NCI-H69 (cell line): ENCODE data around the gene ATP8A1.
"Not testable (repeated sequence)": the region's sequence is repeated elsewhere in the genome, so short reads cannot be mapped to it uniquely, and the experiment has no call there.

ENCODE experiments used
- DNase-seq: peaks from one replicate; lab custom pipeline; 2025; lab: John Stamatoyannopoulos, UW

The ATP8A1 gene

DNA sequence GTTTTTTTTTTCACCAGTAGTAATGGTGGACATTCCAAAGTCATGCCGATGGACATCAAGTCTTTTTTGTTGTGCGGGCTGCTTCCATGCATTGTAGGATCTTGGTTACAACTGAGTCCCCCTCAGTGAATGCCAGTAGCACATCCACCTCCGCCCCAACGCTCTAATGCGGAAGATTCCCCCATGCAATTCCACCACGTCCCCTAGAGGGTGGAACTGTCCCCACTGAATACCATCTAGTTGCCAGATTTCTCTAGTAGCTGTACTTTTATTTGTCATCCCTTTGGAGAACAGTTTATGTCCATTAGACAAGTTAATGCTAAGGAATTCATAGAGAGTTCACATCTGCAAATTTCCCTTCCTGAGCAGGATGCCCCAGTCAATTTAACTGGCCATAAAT is 252.9 kb downstream of the ATP8A1 start:
- DNase-seq: no peak

DNA sequence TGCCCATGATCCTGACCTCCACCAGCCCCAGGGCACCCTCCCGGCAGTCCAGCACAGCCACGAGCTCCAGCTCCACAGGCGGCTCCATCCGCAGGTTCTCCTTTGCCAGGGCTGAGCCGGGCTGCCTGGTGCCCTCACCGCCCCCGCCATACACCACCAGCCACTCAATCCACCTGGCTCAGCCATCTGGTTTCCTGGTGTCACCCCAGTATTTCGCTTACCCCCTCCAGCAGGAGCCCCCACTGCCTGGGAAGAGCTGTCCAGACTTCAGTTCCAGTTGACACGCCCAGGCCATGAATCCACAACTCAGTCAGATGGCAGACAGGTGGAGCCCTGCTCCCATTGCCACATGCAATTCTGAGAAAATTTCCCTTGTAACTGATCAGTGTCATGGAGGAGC is 255.7 kb downstream of the ATP8A1 start:
- no peak for DNase-seq

DNA sequence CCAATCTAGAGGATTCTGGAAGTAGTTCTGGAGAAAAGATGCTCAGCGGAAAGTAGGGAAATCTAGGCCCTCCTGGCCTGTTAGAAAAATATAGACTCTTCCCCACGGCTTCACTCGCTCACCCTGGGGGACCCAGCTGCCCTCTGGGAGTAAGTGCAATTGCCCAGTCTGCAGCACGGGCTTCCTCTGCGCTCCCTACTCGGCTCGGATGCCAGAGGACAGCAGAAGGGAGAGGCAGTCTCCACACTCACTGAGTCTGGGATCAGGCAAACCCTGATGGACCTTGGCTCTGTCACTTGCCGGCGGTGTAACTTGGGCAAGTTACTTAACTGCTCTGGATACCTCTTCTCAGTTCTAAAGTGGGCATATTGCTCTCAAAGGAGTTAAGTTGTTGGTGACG is 257.5 kb downstream of the ATP8A1 start:
- DNase-seq: no peak

DNA sequence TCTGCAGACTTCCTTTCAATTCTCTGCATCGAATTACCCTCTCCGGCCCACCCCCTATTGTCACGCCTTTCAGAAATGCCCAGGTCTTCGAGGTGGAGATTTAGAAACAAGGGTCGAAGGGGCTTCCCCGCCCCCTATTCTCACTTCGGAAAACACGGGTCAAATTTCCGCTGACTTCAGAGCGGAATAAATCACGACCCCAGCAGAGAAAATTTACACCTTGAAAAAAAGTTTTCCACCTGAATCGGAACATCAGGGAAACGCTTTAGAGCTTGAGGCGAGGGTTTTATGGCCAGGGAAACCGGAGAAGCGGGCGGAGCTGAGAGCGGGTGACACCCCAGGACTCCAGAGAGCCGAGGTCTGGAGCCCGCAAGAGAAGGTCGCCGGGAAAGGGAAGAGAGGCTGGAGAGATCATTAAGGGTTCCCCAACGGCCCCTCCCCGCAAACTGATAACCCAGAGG is 258.0 kb downstream of the ATP8A1 start:
- DNase-seq: no peak

DNA sequence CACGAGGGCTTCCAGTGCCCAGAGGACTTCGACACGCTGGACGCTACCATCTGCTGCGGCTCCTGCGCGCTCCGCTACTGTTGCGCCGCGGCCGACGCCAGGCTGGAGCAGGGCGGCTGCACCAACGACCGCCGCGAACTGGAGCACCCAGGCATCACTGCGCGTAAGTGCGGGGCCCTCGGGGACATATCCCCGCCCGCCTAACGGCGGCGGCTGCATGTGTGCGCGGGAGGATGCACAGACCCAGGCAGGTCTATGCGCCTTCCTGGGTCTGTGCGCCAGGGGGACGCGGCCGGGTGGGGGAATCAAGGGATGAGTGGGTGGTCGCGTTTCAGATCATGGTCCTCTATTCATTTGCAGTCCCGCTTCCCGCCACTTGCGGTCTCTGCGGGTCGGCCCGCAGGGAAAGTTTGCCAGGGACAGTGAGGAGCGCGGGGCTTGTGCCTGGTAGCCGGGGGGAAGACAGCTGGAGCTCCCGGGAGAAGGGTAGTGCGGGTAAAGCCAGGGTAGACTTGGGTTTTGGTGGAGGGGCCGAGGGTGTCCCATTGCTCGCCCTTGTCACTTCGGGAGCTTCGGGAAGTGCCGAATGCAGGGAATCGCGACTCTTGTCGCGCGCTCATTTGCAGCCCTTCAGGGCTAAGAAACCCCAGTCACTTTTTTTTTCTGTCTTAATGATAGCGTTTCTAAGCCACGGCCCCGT is 258.6 kb downstream of the ATP8A1 start:
- DNase-seq: no peak

DNA sequence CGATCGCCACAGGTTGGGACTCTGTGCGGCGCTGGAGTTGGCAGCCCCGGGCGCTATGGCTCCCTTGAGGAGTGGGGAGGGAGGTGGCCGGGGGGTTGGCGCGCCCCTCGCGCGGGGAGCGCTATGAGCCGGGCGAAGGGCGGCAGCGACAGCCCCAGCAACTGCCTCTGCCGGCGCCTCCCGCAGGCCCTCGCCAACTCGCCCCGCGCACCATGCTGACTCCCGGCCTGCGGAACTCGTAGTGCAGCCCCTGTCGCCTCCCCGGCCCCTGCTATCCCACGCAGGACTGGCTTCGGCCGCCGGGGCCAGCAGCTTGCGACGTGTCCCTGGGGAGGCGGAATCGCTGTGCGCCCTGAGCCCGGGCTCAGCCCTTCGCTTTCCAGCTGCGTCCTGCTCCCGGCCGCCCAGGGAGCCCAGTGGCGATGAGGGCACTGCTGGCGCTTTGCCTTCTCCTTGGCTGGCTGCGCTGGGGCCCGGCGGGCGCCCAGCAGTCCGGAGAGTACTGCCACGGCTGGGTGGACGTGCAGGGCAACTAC is 259.2 kb downstream of the ATP8A1 start:
- DNase-seq: no peak

DNA sequence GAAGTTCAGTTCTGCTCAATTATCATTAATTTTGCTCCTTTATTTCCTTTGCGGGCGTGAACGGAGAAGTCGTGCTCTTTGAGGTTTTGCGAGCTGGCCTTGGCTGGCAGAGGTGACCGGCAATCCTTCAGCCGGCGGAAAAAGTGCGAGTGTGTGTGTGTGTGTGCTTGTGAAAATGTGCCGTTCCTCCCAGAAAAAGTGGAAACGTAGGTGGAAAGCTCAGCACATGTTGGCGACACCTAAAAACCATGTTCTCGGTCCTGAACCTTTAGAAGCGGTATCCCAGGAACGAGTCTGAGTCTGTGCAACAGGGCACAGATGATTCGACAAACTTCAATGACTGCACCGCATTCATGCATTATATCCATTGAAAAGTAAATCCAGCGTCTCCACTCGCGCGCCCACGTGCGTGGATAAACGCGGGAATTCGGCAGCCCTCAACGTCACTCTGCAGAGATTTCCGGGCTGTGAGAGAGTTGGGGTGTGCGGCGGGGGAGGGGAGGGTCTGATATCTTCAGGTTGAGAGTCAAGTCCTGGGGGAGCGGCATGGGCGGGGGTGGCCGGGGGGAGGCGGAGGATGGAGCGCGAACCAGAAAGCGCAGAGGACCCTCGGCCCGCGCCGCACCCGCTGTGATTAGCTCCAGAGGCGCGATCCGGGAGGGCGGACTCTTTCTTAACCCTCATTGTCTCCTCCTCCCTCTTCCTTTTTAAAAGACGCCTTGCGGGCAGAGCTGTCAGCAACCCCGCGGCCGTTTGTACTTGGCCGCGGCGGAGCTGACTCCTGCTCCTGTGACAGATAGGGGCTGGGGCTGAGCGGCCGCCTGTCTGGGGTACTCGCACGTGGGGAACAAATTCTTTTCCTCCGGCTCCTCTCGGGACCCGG is 259.9 kb downstream of the ATP8A1 start, which contains the start of gene SHISA3:
TSS of gene SHISA3 (plus strand) at position 737 of the 883 bp plus-strand sequence. CDS start 569 bp downstream, outside the sequence.
- no peak for DNase-seq

DNA sequence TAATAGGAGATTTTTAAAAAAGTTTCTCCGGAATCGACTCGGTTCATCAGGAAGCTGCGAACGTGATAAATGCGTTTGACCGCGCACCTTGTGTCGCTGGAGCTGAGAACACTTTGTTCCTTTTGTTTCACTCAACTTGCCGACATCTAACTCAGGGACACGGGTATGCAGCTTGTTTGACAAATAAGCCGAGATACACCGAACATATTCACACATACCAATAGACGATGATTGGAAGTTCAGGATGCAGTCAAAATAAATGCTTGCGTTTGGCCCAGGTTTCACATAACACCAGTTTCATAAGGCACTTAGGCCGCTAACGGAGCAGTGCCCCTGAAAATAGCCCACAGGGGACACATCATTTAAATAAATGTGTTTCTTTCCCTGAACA is 260.5 kb downstream of the ATP8A1 start:
- DNase-seq: no peak

DNA sequence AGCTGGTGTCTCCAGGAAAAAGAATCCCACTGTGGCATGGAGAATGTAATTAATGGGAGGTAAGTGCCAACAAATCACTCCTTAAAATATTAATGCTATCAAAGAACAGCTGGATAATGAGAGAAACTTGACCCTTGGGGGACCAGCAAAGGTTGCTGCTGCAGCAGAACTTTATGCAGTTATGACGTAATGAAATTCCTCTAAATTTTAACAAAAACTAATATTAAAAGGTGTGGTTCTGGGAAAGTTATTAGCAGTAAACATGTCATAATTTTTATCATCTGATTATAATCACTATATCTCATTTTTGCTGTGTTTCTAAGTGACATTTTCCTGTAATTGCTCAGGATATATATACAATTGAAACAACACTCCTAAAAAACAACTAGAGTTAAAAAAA is 261.3 kb downstream of the ATP8A1 start:
- DNase-seq: no peak

DNA sequence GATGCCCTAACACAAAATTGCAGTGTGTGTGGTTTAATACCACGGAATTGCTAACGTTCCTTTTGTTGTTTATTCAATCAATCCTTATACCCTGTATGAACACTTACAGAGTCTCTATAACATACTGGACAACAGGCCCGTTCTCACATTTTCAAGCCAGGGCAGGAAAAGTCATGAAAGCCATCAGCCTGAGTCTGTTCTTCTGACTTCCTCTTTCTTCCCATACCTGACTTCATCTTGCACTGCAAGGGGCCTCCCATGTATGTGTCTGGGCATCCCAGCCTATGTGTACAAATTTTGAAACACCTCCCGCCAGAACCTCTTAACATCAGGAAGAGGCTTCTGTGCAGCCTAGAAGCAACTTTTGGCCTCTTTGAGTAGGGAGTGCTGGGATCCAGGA is 264.5 kb downstream of the ATP8A1 start:
- no peak for DNase-seq

DNA sequence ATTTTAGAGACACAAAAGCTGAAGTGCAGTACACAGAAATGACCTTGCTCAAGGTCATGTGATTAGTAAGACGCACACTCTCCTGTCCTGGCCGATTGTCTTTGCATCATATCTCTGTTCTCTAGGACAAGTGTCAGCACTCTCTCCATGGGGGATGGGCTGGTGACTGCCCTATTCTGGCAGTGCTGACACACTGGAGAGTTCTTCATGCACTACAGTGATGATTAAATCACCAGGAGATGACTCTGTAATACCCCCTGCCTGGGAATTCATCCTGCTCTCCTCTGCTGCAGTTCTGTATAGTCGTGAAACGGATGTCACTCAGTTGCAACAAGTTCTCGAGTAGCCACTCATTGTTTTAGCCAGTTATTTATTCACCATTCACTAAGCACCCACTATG is 264.9 kb downstream of the ATP8A1 start:
- DNase-seq: no peak

DNA sequence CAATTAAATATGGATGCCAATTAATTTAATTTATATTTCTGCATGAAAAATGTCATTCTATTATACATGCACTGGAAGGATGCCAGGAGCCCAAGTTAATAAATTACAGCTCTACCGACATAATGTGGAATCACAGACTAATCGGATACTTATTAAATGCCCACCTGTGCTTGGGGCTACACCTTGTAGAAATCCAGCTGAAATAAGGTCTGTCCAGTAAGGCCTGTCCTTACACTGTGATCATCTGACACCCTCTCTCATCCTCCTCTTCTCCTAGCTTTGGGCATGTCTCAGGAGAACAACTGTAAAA is 265.6 kb downstream of the ATP8A1 start:
- DNase-seq: no peak

DNA sequence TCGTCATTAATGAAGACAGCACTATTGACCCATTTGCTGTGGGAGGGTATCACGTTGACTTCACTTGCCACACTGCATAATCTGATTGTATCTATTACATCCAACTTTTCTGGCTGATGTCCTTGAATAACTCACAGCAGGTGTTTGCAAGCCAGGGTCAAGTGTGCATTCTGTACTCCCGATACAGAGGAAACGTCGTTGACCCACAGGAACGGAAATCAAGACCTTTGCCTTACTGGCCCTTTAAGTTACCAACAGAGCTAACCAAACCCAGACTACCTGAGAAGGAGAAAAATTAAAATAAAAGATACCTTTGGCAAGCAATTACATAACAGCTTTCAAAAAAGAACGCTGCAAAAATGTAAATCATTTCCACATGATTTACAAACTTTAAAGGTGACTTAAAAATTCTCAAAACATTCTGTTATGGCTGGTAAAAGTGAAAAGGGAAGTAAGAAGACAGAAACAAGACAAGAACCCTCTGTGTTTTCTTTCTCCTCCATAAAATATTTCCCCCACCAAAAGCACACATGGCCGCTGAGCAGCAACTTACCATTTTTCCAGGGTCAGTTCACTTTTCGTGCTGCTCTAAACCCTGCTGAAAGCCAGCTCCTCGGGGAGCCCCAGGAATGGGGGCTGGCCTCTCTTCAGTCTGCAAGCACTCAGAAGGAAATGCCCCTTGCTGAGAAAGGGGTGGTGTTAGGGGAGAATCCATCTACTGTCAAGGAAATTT is 266.1 kb downstream of the ATP8A1 start:
- DNase-seq: no peak

DNA sequence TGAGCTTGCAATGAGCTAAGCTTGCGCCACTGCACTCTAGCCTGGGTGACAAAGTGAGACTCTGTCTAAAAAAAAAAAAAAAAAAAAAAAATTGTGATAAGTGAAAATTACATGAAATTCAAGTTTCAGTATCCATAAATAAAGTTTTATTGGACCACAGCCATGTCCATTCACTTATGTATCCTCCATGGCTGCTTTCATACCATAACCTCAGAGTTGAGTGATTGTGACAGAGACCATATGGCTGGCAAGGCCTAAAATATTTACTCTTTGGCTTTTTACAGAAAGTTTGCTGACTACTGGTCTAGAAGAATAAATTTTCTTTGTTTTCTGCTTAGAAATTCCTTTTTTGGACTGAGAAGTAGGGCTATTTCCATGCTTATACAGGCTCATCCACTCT is 271.4 kb downstream of the ATP8A1 start:
- no peak for DNase-seq

DNA sequence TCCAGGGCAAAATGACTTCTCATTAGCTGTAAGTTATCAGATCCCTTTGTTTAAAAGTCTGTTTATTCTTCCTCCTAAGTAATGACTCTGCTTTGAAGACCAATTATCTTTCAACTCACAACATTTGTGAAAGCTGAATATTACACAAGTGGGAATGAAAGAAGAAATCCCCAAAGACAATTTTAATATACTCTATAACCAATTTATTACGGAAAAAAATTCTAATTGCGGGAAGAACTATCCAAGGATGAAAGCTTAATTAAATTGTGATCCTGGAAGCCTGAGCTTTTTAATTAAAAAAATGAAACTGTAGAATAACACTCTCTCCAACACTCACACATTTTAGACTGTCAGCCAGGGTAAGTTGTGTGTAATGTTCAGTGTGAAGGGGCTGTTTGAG is 275.2 kb downstream of the ATP8A1 start:
- DNase-seq: no peak

DNA sequence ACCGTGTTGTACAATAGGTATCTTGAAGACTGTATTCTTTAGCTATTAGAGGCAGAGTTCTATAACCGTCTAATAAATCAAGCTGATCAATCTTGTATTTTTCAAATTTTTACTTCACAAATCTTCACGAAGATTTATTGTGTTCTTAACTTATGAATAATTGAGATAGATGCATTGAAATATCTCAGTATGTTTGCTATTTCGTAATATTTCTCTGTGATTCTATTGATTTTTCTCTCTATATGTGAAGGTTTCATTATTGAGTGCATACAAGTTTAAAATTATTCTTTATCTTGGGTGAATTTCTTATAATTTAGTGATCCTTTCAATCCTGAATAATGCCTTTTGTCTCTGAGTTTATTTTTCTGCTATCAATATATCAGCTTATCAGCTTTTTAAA is 279.4 kb downstream of the ATP8A1 start:
- no peak for DNase-seq

DNA sequence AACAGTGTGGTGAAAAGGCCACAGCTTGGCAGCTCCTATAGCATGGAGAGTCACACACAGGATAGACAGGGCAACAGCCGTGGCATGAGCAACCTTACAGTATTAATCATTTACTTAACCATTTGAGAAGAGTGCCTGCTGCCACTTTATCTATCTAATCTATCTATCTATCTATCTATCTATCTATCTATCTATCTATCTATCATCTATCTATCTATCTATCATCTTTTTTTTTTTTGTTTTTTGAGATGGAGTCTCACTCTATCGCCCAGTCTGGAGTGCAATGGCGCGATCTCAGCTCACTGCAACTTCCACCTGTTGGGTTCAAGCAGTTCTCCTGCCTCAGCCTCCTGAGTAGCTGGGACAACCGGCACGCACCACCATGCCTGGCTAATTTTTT is 284.6 kb downstream of the ATP8A1 start:
- DNase-seq: not testable (repeated sequence)

DNA sequence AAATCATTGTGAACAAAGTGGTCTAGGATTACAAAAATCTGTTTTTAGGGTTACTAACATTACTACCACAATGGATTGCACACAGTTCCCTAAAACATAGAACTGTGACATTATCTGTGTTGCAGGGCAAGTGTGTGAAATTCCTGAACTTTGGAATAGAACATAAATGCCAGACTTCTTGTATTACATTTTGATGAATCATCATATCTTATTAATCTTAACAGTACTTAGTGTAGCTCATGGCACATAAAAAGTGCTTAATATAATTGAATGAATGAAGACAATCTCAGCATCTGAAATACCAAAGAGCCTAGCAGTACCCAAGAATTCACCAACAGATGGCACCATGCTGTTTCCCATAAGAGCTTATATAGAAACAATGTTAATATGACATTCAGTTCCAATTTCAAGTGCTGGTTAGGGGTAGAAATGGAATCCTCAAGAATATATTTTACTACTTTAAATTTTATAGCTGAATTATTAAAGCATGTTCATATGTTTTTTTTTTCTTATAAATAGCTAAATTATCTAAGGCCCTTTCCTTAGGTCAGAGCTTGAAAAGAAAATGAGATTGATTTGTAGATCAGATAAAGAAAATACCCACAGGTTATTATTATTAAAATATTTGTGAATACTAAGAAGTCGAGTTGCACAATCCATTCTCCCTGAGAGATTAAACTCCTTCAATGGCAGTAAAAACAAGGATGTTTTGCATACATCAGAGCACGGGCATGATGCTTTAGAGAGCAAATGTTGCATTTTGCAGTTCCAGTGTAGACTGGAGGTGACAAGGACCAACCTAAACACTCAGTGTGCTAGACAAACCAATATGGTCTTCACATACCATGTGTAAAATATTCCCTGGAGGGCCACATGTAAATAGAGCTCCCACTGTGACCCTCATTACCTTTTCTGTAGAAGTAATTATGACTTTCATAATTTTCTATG is 285.3 kb downstream of the ATP8A1 start:
- peak; percentile 4 for DNase-seq

DNA sequence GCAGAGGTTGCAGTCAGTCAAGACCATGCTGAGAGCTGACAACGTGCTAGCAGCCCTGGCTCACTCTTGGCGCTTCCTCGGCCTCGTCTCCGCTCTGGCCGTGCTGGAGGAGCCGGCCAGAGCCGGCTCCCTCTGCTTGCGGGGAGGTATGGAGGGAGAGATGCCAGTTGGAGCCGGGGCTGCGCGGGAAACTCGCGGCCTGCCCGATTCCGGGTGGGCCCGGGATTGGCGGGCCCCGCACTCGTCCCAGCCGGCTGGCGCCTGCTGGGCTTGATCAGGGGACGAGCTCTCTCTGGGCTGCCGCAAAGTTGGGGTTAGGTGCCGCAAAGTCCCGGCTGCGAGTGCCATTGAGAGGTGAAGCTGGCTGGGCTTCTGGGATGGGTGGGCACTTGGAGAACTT is 287.4 kb downstream of the ATP8A1 start:
- no peak for DNase-seq

DNA sequence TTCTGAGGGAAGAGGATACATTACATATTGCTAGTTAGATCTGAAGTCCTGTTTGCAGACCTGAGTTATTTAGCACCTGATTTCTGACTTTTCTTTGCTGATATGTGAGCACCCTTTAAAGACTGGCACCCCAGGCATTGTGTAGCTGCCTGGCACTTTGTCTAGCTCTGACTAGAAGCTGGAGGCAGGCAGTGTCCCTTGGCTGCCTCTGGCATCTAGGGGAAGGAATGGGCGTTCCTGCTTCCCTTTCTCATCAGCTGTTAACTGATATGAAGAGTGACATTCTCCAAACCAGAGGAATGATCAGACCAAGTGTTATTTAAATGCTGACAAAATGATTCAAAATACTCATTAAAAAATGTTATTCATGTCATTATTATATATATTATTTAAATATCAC is 289.9 kb downstream of the ATP8A1 start:
- DNase-seq: no peak

DNA sequence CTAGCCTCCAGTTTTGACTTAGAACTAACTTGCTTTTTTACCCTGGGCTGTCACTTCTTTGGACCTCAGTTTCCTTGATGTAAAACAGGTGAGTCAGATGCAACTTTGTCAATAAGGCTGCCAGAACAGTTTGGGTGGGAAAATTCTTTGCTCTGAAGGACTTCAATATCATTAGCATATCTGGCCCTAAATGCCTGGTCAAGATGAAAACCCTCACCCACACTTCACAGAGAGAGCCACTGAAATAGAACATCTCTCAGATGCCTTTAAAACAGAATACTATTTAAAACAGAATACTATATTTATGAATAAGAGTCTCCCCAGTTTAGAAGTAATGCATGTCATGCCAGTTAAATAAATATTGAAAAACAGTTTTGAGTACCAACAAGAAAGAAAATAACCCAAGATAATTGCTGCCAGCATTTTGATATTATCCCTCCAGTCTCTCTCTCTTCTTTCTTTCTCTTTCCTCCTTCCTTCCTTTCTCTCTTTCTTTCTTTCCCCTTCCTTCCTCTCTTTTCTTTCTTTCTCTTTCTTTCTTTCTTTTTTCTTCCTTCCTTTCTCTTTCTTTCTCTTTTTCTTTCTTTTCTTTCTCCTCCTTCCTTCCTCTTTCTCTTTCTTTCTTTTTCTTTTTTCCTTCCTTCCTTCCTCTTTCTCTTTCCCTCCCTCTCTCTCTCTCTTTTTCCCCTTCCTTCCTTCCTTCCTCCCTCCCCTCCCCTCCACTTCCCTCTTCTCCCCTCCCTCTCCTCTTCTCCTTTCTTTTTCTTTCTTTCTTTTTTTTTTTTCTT is 292.4 kb downstream of the ATP8A1 start:
- no peak for DNase-seq
